Stimulated activated CD4-positive, alpha-beta T cell treated with anti-CD3 and anti-CD28 coated beads, Interleukin-4, amount 100 ng/mL, for 48 hours (primary cell): ENCODE measurements around the gene LIPE.

Experiments used
- DNase-seq, 2 donors: peaks; one replicate each; pipeline ENCODE4 v3.0.0-alpha.2; 2020; ENCODE audit warnings: low read depth in 2 of 2

The LIPE gene

GRCh38 chr19:42412661-42413076 is 14.5 kb downstream of the LIPE start:
- no peak for DNase-seq

GRCh38 chr19:42412227-42412626 is 15.0 kb downstream of the LIPE start:
- DNase-seq: no peak

- DNase-seq: no peak
Measured at GRCh38 chr19:42411581-42412178, 15.5 kb downstream of the LIPE start.

GRCh38 chr19:42410371-42410770 is 16.8 kb downstream of the LIPE start:
- DNase-seq: no peak

- DNase-seq: no peak
Measured at GRCh38 chr19:42409477-42409876, 17.7 kb downstream of the LIPE start.

GRCh38 chr19:42407816-42408175 is 19.4 kb downstream of the LIPE start:
- no peak for DNase-seq

- no peak for DNase-seq
Measured at GRCh38 chr19:42407085-42407815, 19.9 kb downstream of the LIPE start.

GRCh38 chr19:42406111-42406510 is 21.1 kb downstream of the LIPE start:
- DNase-seq: no peak

GRCh38 chr19:42403586-42403985 is 23.6 kb downstream of the LIPE start:
- no peak for DNase-seq

- DNase-seq: no peak
Measured at GRCh38 chr19:42402376-42403116, 24.6 kb downstream of the LIPE start.

GRCh38 chr19:42401365-42402303 is 25.6 kb downstream of the LIPE start:
- peak; percentile 66 to 73 for DNase-seq

- DNase-seq: no peak
Measured at GRCh38 chr19:42400404-42400803, 26.8 kb downstream of the LIPE start.

GRCh38 chr19:42397263-42398166 is 29.7 kb downstream of the LIPE start:
- DNase-seq: no peak

GRCh38 chr19:42396381-42397262 is 30.6 kb downstream of the LIPE start:
- peak; percentile 94 to 95 for DNase-seq

GRCh38 chr19:42394751-42395150 is 32.4 kb downstream of the LIPE start:
- no peak for DNase-seq

- DNase-seq: no peak
Measured at GRCh38 chr19:42392165-42392564, 35.0 kb downstream of the LIPE start.

- DNase-seq: no peak
Measured at GRCh38 chr19:42389899-42390298, 37.3 kb downstream of the LIPE start, which contains the start of gene CNFN. Gene CNFN (minus strand): TSS chr19:42390297. CDS start chr19:42389037, 1,260 bp downstream.

GRCh38 chr19:42388851-42389489 is 38.2 kb downstream of the LIPE start:
- no peak for DNase-seq
